Liver (tissue), 3 donors: ENCODE data around the gene REL.

ENCODE experiments used
- FOXA1 ChIP-seq: IDR thresholded peaks from 2 replicates; pipeline ENCODE4 v1.6.1; 2016; ENCODE audit warnings: antibody characterized with exemption
- GABPA ChIP-seq, 2 donors: IDR thresholded peaks in 1 of 2; conservative IDR thresholded peaks in 1 of 2; 2 replicates each; pipeline ENCODE4 v1.6.1; 2016; ENCODE audit warnings: antibody characterized with exemption in 2 of 2, mild to moderate bottlenecking in 1 of 2, moderate library complexity in 1 of 2
- HNF4G ChIP-seq: IDR thresholded peaks from 2 replicates; pipeline ENCODE4 v1.6.1; 2016; ENCODE audit warnings: antibody characterized with exemption
- JUND ChIP-seq, 2 donors: IDR thresholded peaks; 2 replicates each; pipeline ENCODE4 v1.6.1; 2016; ENCODE audit warnings: antibody characterized with exemption in 2 of 2
- REST ChIP-seq: IDR thresholded peaks from 2 replicates; pipeline ENCODE4 v1.6.1; 2016; ENCODE audit warnings: antibody characterized with exemption, mild to moderate bottlenecking
- SP1 ChIP-seq: IDR thresholded peaks from 2 replicates; pipeline ENCODE4 v1.6.1; 2018; ENCODE audit warnings: antibody characterized with exemption, mild to moderate bottlenecking
- TAF1 ChIP-seq: conservative IDR thresholded peaks from 2 replicates; pipeline ENCODE4 v1.6.1; 2016; ENCODE audit warnings: antibody characterized with exemption, mild to moderate bottlenecking
- ZBTB33 ChIP-seq: IDR thresholded peaks from 2 replicates; pipeline ENCODE4 v1.6.1; 2016; ENCODE audit warnings: antibody characterized with exemption
- TF ChIP-seq, protein P1 (sequence below): fragments of 150-350 bp; IDR thresholded peaks from 2 replicates; pipeline ENCODE4 v1.5.1; 2017; ENCODE audit warnings: improper control_type of control experiment, low read depth, low read length; ENCODE audit not compliant: missing input control
- donor health status: healthy.
- donor health status: healthy.

DNA sequence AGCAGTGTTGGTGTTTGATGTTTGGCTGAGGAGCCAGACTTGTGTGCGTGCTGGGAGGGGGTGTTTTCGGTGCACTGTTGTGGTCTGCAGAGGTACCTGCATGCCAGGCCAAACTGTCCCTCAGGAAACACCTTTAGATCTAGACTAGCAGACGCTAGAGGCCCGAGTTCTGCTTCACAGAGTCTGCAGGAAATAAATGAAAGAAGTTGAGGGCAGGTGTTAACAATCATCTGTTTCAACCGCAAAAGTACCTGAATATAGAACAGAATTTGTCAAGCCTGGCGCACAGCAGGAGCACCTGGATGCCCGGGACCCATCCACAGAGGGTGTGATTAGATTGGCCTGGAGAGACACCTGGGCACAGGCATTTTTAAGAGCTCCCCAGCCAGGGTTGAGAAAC is 40.5 kb upstream of the REL start:
- TF ChIP-seq, protein P1, sequence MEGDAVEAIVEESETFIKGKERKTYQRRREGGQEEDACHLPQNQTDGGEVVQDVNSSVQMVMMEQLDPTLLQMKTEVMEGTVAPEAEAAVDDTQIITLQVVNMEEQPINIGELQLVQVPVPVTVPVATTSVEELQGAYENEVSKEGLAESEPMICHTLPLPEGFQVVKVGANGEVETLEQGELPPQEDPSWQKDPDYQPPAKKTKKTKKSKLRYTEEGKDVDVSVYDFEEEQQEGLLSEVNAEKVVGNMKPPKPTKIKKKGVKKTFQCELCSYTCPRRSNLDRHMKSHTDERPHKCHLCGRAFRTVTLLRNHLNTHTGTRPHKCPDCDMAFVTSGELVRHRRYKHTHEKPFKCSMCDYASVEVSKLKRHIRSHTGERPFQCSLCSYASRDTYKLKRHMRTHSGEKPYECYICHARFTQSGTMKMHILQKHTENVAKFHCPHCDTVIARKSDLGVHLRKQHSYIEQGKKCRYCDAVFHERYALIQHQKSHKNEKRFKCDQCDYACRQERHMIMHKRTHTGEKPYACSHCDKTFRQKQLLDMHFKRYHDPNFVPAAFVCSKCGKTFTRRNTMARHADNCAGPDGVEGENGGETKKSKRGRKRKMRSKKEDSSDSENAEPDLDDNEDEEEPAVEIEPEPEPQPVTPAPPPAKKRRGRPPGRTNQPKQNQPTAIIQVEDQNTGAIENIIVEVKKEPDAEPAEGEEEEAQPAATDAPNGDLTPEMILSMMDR, result no peak
- TF ChIP-seq JUND (IDR thresholded peaks at IDR 0.05), result no peak
- TF ChIP-seq ZBTB33, result no peak
- TF ChIP-seq GABPA (IDR thresholded peaks at IDR 0.05 in 1 of 2, conservative IDR thresholded peaks at IDR 0.05 in 1 of 2), result no peak
- TF ChIP-seq REST, result no peak
- no peak for TF ChIP-seq FOXA1
- no peak for TF ChIP-seq SP1
- TF ChIP-seq HNF4G, result no peak
- no peak for TF ChIP-seq TAF1
